ENCODE data around the gene GRM4. TPM values are rescaled to one million over a fixed set of nuclear protein-coding genes. Genes with fewer than 3 reads are reported as not detected.

Gene GRM4
- total and polyA plus RNA-seq, 9 of the 15 experiments (the other 6 are each of a cell fraction or from before 2014, with no cell fraction given): 0.18 TPM; not detected in 8

GRCh38 chr6:34057790-34058189 is 88.1 kb downstream of the GRM4 start (continued):
- no peak for TF ChIP-seq MGA (IDR thresholded peaks at IDR 0.05)
- TF ChIP-seq PTTG1 (tag; IDR thresholded peaks at IDR 0.05; ENCODE audit: low read depth): no peak
- TF ChIP-seq TFE3 (CRISPR knock-in tag; IDR thresholded peaks at IDR 0.05): no peak
- TF ChIP-seq PHB (CRISPR knock-in tag; IDR thresholded peaks at IDR 0.05): no peak
- TF ChIP-seq TEAD1 (CRISPR knock-in tag; IDR thresholded peaks at IDR 0.05): no peak
- TF ChIP-seq MXD1 (CRISPR knock-in tag; IDR thresholded peaks at IDR 0.05; ENCODE audit: borderline replicate concordance, poor library complexity, severe bottlenecking): no peak
